ENCODE data around the gene GJA4.

DNA sequence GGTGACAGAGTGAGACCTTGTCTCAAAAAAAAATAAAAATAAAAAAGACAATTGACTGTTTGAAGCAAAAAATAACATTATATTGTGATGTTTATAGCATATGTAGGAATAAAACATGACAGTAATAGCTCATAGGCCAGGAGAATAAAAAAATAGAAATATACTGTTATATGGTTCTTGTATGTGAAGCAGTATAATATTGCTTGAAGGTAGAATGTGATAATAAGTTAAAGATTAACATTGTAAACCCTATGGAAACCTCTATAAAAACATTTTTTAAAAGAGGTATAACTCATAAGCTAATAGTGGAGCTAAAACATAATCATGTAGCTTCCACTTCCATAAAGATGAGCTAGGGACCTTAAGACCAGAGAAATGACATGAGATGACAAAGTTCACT lies 23.5 kb downstream of the GJA4 start:
- TF ChIP-seq, protein P1, sequence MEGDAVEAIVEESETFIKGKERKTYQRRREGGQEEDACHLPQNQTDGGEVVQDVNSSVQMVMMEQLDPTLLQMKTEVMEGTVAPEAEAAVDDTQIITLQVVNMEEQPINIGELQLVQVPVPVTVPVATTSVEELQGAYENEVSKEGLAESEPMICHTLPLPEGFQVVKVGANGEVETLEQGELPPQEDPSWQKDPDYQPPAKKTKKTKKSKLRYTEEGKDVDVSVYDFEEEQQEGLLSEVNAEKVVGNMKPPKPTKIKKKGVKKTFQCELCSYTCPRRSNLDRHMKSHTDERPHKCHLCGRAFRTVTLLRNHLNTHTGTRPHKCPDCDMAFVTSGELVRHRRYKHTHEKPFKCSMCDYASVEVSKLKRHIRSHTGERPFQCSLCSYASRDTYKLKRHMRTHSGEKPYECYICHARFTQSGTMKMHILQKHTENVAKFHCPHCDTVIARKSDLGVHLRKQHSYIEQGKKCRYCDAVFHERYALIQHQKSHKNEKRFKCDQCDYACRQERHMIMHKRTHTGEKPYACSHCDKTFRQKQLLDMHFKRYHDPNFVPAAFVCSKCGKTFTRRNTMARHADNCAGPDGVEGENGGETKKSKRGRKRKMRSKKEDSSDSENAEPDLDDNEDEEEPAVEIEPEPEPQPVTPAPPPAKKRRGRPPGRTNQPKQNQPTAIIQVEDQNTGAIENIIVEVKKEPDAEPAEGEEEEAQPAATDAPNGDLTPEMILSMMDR (IDR thresholded peaks at IDR 0.05), result no peak
- no peak for TF ChIP-seq POLR2A (IDR thresholded peaks at IDR 0.05)
